GM06990 (cell line): ENCODE measurements around the gene KCNIP4.
A peak's percentile ranks its signal among the peaks of the same experiment; 100 is the strongest.

Source experiments
- DNase-seq: peaks from one replicate; pipeline ENCODE4 v3.0.0-alpha.2; 2011; ENCODE audit not compliant: insufficient read length; ENCODE audit errors: extremely low read depth
- H3K27me3 ChIP-seq: replicated peaks from 2 replicates; pipeline ENCODE4 v1.6.0; 2011; ENCODE audit warnings: low read length; ENCODE audit not compliant: control insufficient read depth, insufficient read depth
- H3K36me3 ChIP-seq: 2 replicates; pipeline ENCODE4 v1.5.1; 2011; ENCODE audit warnings: low read length; ENCODE audit not compliant: control insufficient read depth, insufficient read depth
- H3K4me3 ChIP-seq: replicated peaks from 2 replicates; pipeline ENCODE4 v1.5.1; 2011; ENCODE audit warnings: low read depth, mild to moderate bottlenecking, control low read depth, low read length
- CTCF ChIP-seq: IDR thresholded peaks from 2 replicates; pipeline ENCODE4 v1.5.1; 2011; ENCODE audit warnings: low read length, control low read depth, mild to moderate bottlenecking, inconsistent platforms; ENCODE audit not compliant: insufficient read depth, poor library complexity, severe bottlenecking

Gene KCNIP4

GRCh38 chr4:20687864-20688263, 1260.7 kb downstream of the KCNIP4 start:
- Histone ChIP-seq H3K36me3 (no peaks in the 10 kb centered on the region), H3K27me3 (no peaks in the 10 kb centered on the region), H3K4me3 (no peak overlapping the region)
- no peak for DNase-seq
- no peak for TF ChIP-seq CTCF

- TF ChIP-seq CTCF, result peak; percentile 41
- DNase-seq, result no peak
- Histone ChIP-seq H3K27me3 (no peaks in the 10 kb centered on the region), H3K4me3 (no peak overlapping the region), H3K36me3 (no peaks in the 10 kb centered on the region)
These were observed 1263.5 kb downstream of the KCNIP4 start for GRCh38 chr4:20684852-20685763.

- H3K27me3 ChIP-seq, result no peaks in the 10 kb centered on the region
- TF ChIP-seq CTCF, result no peak
- H3K36me3 ChIP-seq, result no peaks in the 10 kb centered on the region
- DNase-seq, result no peak
- H3K4me3 ChIP-seq, result no peak overlapping the region
These were observed 1264.8 kb downstream of the KCNIP4 start for GRCh38 chr4:20683766-20684165.

DNA sequence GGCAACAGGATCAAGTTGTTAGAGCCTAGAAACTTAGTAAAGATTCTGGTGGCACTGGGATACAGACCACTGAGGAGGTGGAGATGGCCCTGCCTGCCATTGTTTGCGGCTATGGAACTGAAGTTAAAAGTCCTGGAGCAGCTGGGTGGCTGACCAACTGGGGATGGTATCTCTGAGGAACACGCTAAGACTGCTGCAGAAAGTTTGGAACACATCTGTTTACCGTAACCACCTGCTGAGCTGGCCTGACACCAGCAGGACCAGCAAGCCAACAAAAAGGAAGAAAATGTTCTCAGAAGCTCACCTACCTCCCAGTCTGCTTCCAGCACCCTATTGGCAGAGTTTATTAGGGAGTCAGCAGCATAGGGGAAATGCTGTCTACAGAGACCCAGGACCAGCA, 1265.7 kb downstream of the KCNIP4 start:
- no peak for TF ChIP-seq CTCF
- no peaks in the 10 kb centered on the region for H3K27me3 ChIP-seq
- H3K4me3 ChIP-seq, result no peak overlapping the region
- H3K36me3 ChIP-seq, result no peaks in the 10 kb centered on the region
- no peak for DNase-seq

- Histone ChIP-seq H3K4me3 (no peak overlapping the region), H3K36me3 (no peaks in the 10 kb centered on the region), H3K27me3 (no peaks in the 10 kb centered on the region)
- TF ChIP-seq CTCF, result no peak
- DNase-seq, result no peak
These were observed 1267.3 kb downstream of the KCNIP4 start for GRCh38 chr4:20681271-20681670.
